Measurements from ENCODE around the gene ULK3. TPM values are rescaled to one million over a fixed set of nuclear protein-coding genes. Genes with fewer than 3 reads are reported as not detected.

Gene ULK3
- total RNA-seq, 2 donors from 2014 or later = 34.9 to 72.2 TPM

DNA sequence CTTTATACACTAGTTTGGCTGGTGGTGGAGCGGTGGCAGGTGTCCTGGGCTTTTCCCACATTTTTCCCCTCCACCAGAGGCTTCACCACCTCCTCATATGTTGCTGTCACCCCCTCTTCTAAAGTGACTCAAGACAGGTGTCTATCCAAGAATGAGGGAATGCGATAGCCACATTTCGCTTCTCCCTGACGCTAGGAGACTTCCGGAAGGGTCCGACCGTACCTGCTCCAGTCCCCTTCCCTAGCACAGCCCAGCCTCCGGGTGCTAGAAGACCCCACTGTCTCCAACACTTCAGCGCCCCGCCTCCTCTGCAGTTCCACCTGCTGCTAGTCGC lies 29.7 kb upstream of the ULK3 start:
- peaks cover 44 to 51% of the 10 kb centered on the region in 2 donors for H3K4me1 ChIP-seq (ENCODE audit: control insufficient read depth in 1 of 2, low read depth in 2 of 2)

DNA sequence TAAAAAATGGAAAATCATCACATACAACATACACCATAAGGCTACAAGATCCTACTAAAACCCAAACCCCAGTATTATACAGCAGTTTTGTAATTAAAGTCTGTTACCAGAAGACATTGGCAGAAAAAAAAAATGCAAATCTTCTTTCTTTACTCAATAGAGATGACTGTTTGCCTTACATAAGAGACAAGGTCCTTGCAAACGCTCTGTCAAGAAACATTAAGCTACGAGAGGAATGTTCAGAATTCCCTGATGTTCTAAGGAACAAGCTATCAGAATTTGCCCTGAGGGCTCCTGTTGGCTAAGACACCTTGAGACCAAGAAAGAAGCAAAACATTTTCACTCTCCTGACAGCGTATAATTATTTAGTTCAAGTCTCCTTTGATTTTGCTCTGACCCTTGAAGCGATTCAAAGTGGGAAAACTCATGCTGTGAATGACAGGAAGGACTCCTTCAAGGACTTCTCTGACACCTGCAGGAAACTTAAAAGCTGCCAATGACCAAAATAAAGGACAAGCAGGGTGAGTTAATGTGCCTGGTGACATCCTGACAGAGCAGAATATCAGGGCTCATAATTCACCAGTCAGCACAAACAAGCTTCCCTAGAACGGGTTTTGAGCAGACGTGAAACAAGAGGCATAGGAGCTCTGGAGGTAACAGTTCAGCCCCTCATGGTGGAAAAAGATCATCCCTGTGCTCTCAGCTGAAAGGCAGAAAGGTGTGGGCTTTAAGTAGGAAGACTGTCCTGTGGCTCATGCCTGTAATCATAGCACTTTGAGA lies 27.7 kb upstream of the ULK3 start:
- H3K4me3 ChIP-seq = peak overlapping the region; percentile 10

More for the DNA sequence above, 29.7 kb upstream of the ULK3 start:
- no peak for ATAC-seq (ENCODE audit: insufficient number of reproducible peaks, low FRiP score, low read depth)
- TF ChIP-seq CTCF (IDR thresholded peaks at IDR 0.05) = no peak
- Histone ChIP-seq H3K4me3 (peak overlapping the region; percentile 87), H3K9me3 (no peaks in the 10 kb centered on the region), H3K36me3 (no peaks in the 10 kb centered on the region), H3K27ac (peak overlapping the region; percentile 84 to 92), H3K27me3 (replicated peaks; ENCODE audit: insufficient read depth) (no peaks in the 10 kb centered on the region)
- DNase-seq (ENCODE audit: low spot score) = no peak

GRCh38 chr15:74869726-74870407 lies 26.9 kb upstream of the ULK3 start:
- H3K4me1 ChIP-seq (ENCODE audit: control insufficient read depth in 1 of 2, low read depth in 2 of 2) = peaks cover 55 to 56% of the 10 kb centered on the region in 2 donors
- no peak for TF ChIP-seq CTCF (IDR thresholded peaks at IDR 0.05)
- no peak for DNase-seq (ENCODE audit: low spot score)
- no peaks in the 10 kb centered on the region for H3K36me3 ChIP-seq
- H3K27ac ChIP-seq = peak overlapping the region in 1 of 2 donors; percentile 20
- H3K9me3 ChIP-seq = no peaks in the 10 kb centered on the region
- peak overlapping the region; percentile 5 for H3K4me3 ChIP-seq
- no peaks in the 10 kb centered on the region for H3K27me3 ChIP-seq (replicated peaks; ENCODE audit: insufficient read depth)
- no peak for ATAC-seq (ENCODE audit: insufficient number of reproducible peaks, low FRiP score, low read depth)

More for the DNA sequence above, 27.7 kb upstream of the ULK3 start:
- Histone ChIP-seq H3K9me3 (no peaks in the 10 kb centered on the region), H3K27ac (peak overlapping the region in 1 of 2 donors; percentile 20), H3K4me1 (ENCODE audit: control insufficient read depth in 1 of 2, low read depth in 2 of 2) (peaks cover 55 to 56% of the 10 kb centered on the region in 2 donors), H3K36me3 (no peaks in the 10 kb centered on the region), H3K27me3 (replicated peaks; ENCODE audit: insufficient read depth) (no peaks in the 10 kb centered on the region)
- DNase-seq (ENCODE audit: low spot score) = no peak
- TF ChIP-seq CTCF (IDR thresholded peaks at IDR 0.05) = no peak
- no peak for ATAC-seq (ENCODE audit: insufficient number of reproducible peaks, low FRiP score, low read depth)

GRCh38 chr15:74869372-74869725 lies 26.4 kb upstream of the ULK3 start:
- no peak for DNase-seq (ENCODE audit: low spot score)
- ATAC-seq (ENCODE audit: insufficient number of reproducible peaks, low FRiP score, low read depth) = no peak
- Histone ChIP-seq H3K9me3 (no peaks in the 10 kb centered on the region), H3K27ac (peak overlapping the region in 1 of 2 donors; percentile 20), H3K27me3 (replicated peaks; ENCODE audit: insufficient read depth) (no peaks in the 10 kb centered on the region), H3K4me3 (peak overlapping the region; percentile 26), H3K36me3 (no peaks in the 10 kb centered on the region), H3K4me1 (ENCODE audit: control insufficient read depth in 1 of 2, low read depth in 2 of 2) (peaks cover 55 to 56% of the 10 kb centered on the region in 2 donors)
- no peak for TF ChIP-seq CTCF (IDR thresholded peaks at IDR 0.05)

DNA sequence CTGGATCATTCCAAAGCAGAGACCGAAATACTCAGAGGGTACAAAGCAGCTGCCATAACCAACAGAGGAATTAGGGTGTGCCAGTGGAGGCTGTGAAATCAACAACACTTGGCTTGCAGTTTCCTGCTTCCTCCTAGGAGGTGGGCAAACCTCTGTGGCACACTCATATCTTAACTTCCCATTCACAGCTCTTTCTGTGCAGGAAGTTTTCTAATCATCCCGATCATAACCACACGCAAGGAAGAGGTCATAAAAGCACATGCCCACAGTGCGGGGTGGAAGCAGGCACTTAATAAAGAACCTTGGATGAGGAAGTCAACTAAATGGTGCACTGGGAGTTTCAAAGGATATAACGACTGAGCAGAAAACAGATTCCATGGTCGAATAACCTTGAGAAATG lies 25.1 kb upstream of the ULK3 start:
- Histone ChIP-seq H3K4me1 (ENCODE audit: control insufficient read depth in 1 of 2, low read depth in 2 of 2) (peaks cover 51 to 55% of the 10 kb centered on the region in 2 donors), H3K27ac (peak overlapping the region in 1 of 2 donors; percentile 20), H3K4me3 (no peak overlapping the region), H3K36me3 (no peaks in the 10 kb centered on the region), H3K9me3 (no peaks in the 10 kb centered on the region), H3K27me3 (replicated peaks; ENCODE audit: insufficient read depth) (no peaks in the 10 kb centered on the region)
- DNase-seq (ENCODE audit: low spot score) (no peak), ATAC-seq (ENCODE audit: insufficient number of reproducible peaks, low FRiP score, low read depth) (no peak)
- TF ChIP-seq CTCF (IDR thresholded peaks at IDR 0.05) = no peak

Data from thoracic aorta (tissue), 2 donors.